Immature natural killer cell (primary cell): ENCODE data around the gene PSMB10. TPM values are rescaled to one million over a fixed set of nuclear protein-coding genes. Genes with fewer than 3 reads are reported as not detected.

Experiments
- DNase-seq, 3 donors: peaks; one replicate each; pipeline ENCODE4 v3.0.0; 2022; ENCODE audit warnings: mixed read lengths in 1 of 3
- H3K27ac Mint-ChIP-seq, 6 donors: one replicate each; pipeline ENCODE4 v1.8.0; 2020; ENCODE audit warnings: mixed read lengths in 6 of 6, mild to moderate bottlenecking in 5 of 6, inconsistent platforms in 4 of 6, moderate library complexity in 3 of 6
- H3K27me3 Mint-ChIP-seq, 3 donors: one replicate each; pipeline ENCODE4 v1.8.0; 2020 to 2021; ENCODE audit warnings: low read depth in 3 of 3, mild to moderate bottlenecking in 3 of 3, mixed read lengths in 3 of 3, moderate library complexity in 3 of 3, inconsistent platforms in 1 of 3
- H3K36me3 Mint-ChIP-seq, 3 donors: one replicate each; pipeline ENCODE4 v1.8.0; 2020; ENCODE audit warnings: mixed read lengths in 3 of 3, inconsistent platforms in 2 of 3, mild to moderate bottlenecking in 2 of 3
- H3K4me1 Mint-ChIP-seq, 2 donors: one replicate each; pipeline ENCODE4 v1.8.0; 2020; ENCODE audit warnings: inconsistent platforms in 2 of 2, mild to moderate bottlenecking in 2 of 2, mixed read lengths in 2 of 2, moderate library complexity in 1 of 2
- H3K4me3 Mint-ChIP-seq, 5 donors: one replicate each; pipeline ENCODE4 v1.8.0; 2020; ENCODE audit warnings: mild to moderate bottlenecking in 5 of 5, mixed read lengths in 5 of 5, inconsistent platforms in 3 of 5, moderate library complexity in 3 of 5
- H3K9me3 Mint-ChIP-seq, 6 donors: one replicate each; pipeline ENCODE4 v1.8.0; 2020; ENCODE audit warnings: mild to moderate bottlenecking in 6 of 6, mixed read lengths in 6 of 6, inconsistent platforms in 4 of 6, moderate library complexity in 3 of 6
- polyA plus RNA-seq, 3 donors: library from polyadenylated mRNA; unstranded; fragments of 300-500 nt; fragmentation: Illumina TruSeq; gene quantifications; one replicate each; pipeline ENCODE4 v1.2.3, GENCODE V29; 2021

The PSMB10 gene
- polyA plus RNA-seq, 3 donors from 2014 or later = 893 to 1,468 (median 1,114) TPM

DNA sequence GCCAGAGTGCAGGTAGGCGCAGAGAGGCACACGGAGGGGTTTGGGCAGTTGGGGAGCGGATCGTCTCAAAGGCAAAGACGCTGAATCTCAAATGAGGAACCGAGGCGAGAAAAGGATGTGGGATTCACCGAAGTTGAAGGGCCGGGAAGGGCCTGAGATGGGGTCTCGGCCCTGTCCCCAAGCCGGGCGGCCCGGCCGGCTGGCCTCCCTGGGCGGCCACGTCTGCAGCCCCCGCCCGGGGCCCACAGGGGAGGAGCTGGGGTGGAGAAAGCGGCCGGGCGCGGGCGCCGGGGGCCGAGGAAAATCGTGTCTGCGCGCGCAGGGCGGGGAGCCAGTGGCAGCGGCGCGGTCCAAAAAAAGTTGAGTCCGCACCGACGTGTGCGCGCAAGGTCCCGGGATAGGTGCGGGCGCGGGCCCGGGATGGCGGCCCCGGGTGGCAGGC is 31.3 kb upstream of the PSMB10 start:
- peaks cover 24 to 25% of the 10 kb centered on the region in 2 donors for H3K4me1 Mint-ChIP-seq
- H3K9me3 Mint-ChIP-seq = no peaks in the 10 kb centered on the region
- H3K36me3 Mint-ChIP-seq = peaks cover 0 to under 1% (median 0%) of the 10 kb centered on the region in 3 donors
- H3K27me3 Mint-ChIP-seq = peaks cover 2 to 9% (median 5%) of the 10 kb centered on the region in 3 donors
- peak overlapping the region; percentile 89 to 96 (median 96) for H3K4me3 Mint-ChIP-seq
- DNase-seq = peak in 2 of 3 donors; percentile 8 to 32
- peak overlapping the region; percentile 66 to 95 (median 90) for H3K27ac Mint-ChIP-seq

DNA sequence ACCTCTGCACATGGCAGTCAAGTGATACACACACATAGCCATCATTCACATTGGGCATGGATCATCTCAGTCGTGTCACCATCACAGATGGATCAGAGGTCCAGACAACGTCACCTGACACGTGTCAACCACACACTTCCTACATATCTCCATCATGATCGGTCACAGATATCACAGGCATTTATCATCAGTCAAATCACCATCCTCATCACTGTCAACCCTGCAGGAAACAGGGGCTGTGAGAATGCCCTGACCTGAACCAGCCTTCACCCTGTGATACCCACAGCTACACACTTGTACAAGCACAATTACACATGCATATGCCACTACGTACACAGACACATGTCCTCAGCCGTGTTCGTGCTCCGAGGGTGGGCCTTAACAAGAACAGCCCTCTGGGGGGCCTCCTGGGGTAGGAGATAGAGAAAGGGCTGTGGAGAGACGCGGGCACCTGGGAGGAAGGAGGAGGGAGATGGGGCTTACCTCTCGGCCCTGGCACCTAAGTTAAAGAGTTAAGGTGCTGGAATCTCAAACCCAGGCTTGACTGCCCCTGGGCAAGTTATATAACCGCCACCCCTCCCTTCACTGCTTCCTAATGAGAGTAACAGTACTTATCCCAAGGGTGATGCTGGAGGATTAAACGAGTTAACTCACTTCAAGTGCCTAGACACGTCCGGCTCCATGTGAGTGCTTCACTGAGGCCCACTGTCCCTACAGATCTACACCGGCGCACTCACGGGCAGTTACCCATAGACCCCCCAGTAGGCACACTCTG is 30.7 kb upstream of the PSMB10 start:
- Mint-ChIP-seq H3K36me3 (peaks cover 0 to 4% (median 0%) of the 10 kb centered on the region in 3 donors), H3K27ac (peak overlapping the region; percentile 66 to 95 (median 90)), H3K4me1 (peaks cover 24 to 25% of the 10 kb centered on the region in 2 donors), H3K9me3 (no peaks in the 10 kb centered on the region), H3K4me3 (peak overlapping the region; percentile 89 to 96 (median 96)), H3K27me3 (peaks cover 2 to 9% (median 5%) of the 10 kb centered on the region in 3 donors)
- peak; percentile 25 to 41 (median 36) for DNase-seq

DNA sequence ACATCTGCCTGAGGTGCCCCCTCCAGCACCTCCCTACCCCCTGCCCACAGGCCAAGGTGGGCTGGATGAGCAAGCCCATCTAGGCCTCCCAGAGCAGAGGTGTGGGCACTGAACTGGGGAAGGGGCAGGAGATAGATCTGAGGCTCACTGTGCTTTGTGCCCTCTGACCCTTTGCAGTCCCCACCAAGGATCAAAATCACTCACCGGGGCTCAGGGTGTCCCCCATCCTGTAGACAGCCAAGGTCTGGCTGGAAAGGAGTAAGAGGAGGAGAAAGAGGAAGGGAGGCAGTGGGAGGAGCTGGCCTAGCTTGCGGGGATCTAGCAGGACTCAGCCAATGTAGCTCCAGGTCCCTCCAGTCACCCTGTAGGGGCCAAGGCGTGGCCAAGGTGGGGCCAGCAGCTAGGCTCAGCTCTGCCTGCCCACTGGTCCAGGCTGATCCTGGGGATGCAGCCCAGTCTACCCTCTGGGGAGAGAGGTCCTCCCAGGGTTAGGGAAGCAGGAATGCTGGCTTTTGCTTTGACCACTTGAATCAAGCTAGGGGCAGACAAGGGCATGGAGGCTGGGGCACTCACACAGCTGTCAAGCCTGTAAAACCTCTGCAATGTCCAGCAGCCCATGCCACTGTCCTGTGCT is 30.0 kb upstream of the PSMB10 start:
- Mint-ChIP-seq H3K4me3 (peak overlapping the region; percentile 89 to 96 (median 96)), H3K4me1 (peaks cover 24 to 25% of the 10 kb centered on the region in 2 donors), H3K27ac (peak overlapping the region in 5 of 6 donors; percentile 63 to 95 (median 88)), H3K27me3 (peaks cover 2 to 9% (median 5%) of the 10 kb centered on the region in 3 donors), H3K9me3 (no peaks in the 10 kb centered on the region), H3K36me3 (peaks cover 0 to 4% (median 0%) of the 10 kb centered on the region in 3 donors)
- DNase-seq = no peak

DNA sequence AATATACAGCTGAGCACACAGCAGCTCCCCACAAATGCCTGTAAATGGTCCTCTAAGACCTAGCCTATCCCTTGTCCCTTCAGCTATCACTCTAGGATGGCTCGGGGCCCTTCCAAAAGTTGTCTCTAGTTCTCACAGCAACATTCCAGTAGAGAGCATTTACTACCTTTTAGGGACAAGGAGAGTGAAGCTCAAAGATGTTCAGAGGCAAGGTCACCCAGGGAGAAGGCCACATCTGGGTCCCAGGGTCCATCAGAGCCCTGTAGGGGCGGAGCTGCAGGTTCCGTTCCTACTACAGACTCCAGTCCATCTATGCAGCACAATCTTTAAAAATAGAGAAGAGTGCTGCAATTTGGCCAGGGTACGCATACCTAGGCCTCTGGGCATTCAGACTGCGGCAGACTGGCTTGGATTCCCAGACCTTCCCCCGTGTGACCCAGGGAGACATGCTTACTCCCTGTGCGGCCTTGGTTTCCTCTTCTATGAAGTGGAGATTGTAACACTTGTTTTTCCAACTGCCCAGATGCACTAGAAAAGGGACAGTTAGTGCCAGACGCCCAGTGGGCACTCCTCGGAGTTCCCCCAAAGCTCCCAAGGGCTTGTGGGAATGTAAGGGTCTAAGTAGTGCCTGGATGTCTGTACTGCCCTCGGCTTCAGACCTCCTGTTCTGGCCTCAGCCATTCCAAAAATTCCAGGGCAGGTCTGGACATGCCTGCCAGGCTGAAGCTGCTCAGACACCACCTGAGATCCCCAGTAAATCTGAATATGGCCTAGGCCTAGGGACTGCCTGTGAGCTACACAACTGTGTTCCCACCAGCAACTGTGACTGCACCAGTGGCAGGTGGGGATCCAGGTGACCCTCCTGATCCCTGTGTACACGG is 29.3 kb upstream of the PSMB10 start:
- Mint-ChIP-seq H3K4me1 (peaks cover 24 to 25% of the 10 kb centered on the region in 2 donors), H3K27ac (no peak overlapping the region), H3K27me3 (peaks cover 2 to 9% (median 5%) of the 10 kb centered on the region in 3 donors), H3K9me3 (no peaks in the 10 kb centered on the region), H3K36me3 (peaks cover 0 to 4% (median 3%) of the 10 kb centered on the region in 3 donors), H3K4me3 (no peak overlapping the region)
- no peak for DNase-seq

DNA sequence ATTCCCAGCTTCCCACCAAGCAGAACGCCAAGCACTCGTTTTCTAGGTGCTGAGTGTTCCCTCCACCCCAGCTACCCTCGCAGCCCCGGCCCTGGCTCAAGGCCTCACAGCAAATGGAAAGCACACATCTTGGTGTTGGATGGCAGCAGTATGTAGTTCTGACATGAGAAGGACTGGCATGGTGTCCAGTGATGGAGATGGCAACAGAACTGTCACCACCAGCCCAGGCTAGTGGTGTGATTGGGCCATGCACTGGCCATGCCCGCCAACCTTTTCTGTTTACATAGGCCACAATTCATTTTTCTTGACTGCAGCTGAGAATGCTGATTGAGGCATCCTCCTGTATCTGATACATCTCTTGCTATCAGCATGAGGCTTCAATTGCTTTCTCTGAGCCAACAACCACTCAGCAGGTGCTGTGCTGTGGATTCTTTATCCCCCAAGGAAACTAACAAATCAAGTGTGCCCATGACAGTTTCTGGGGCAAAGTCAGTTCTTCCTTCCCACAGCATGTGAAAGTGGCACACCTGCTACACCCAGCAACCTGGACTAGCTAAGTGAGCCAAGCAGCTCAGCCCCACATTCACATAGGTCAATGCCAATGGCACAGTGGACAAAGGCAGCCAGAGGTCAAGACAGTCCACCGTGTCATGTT is 28.0 kb upstream of the PSMB10 start:
- H3K36me3 Mint-ChIP-seq = peaks cover 0 to 8% (median 4%) of the 10 kb centered on the region in 3 donors
- peaks cover 2 to 9% (median 3%) of the 10 kb centered on the region in 3 donors for H3K27me3 Mint-ChIP-seq
- H3K4me1 Mint-ChIP-seq = peaks cover 22 to 24% of the 10 kb centered on the region in 2 donors
- H3K4me3 Mint-ChIP-seq = no peak overlapping the region
- no peak for DNase-seq
- H3K27ac Mint-ChIP-seq = peak overlapping the region in 2 of 6 donors; percentile 17 to 40
- H3K9me3 Mint-ChIP-seq = no peaks in the 10 kb centered on the region

DNA sequence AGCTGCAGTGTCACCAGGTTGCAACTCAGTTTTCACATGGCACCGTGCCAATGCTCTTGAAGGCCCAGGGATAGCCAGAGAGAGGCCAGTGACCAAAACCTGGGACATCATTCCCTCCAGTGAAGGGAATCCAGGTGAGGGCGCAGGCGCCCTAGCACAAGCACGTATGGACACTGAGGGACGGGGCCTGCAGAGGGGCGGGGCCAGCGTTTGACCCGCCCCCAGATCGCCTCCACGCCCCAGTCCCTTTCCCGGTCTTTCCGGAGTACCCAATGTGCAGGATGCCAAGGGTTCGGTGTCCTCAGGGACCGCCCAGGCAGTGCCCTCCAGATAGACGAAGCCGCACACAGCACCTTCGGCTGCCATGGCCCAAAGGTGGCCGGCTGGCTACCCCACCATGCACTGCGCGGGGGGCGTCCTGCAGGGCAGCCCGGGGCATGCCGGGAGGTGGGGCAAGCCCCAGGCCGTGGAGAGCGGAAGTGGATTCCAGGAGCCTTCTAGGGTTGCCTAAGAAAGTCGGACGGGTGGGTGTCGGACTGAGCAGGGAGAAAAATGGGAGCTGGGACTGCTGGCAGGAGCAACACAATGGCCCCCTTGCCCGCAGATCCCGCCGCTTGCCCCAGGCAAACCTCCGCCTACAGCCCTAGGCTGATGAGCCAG is 27.1 kb upstream of the PSMB10 start:
- Mint-ChIP-seq H3K36me3 (peaks cover 0 to 8% (median 4%) of the 10 kb centered on the region in 3 donors), H3K4me1 (peaks cover 15 to 19% of the 10 kb centered on the region in 2 donors), H3K9me3 (no peaks in the 10 kb centered on the region), H3K4me3 (no peak overlapping the region), H3K27me3 (peaks cover 2 to 8% (median 3%) of the 10 kb centered on the region in 3 donors), H3K27ac (no peak overlapping the region)
- no peak for DNase-seq

DNA sequence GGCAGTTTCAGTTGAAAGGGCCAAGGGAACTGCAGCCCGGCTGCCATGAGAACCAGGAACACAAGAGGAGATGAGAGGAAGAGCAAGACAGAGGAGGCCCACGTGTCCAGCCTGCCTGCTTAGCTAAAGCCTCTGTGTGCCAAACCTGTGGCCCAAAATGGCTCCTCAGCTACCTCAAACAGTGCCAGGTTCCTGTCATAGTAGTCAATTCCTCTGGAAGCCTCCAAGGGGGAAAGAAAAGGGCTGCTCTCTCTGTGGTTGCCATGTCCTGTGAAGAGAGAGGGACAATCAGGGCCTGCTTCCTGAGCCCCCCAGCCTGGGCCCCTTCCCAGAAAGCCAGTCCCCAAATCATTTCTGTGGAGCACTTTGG is 26.6 kb upstream of the PSMB10 start:
- Mint-ChIP-seq H3K27ac (peak overlapping the region in 1 of 6 donors; percentile 82), H3K36me3 (peaks cover 0 to 11% (median 4%) of the 10 kb centered on the region in 3 donors), H3K9me3 (no peaks in the 10 kb centered on the region), H3K4me1 (peaks cover 15 to 17% of the 10 kb centered on the region in 2 donors), H3K27me3 (peaks cover 2 to 5% (median 3%) of the 10 kb centered on the region in 3 donors), H3K4me3 (no peak overlapping the region)
- DNase-seq = no peak

DNA sequence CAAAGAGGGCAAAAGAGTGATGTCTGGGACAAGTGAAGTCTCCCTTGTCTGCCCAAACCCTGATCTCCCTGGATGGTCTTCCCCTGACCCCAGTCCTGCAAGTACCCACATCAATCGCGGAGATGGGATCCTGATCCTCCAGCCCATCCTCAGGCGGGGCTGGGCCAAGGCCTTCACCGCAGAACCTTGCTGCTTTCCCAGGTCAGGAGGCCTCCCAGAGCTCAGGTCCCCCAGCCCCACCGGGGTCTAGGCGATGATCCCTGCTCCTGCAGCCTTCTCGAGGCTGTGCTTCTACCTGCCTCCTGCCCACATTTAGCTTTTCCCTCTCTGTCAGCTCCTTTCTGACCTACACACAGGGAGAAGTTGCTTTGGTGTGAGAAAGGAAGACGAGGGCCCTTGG is 25.5 kb upstream of the PSMB10 start:
- peaks cover 0 to 13% (median 4%) of the 10 kb centered on the region in 3 donors for H3K36me3 Mint-ChIP-seq
- no peaks in the 10 kb centered on the region for H3K9me3 Mint-ChIP-seq
- no peak for DNase-seq
- H3K27me3 Mint-ChIP-seq = peaks cover 0 to under 1% (median 0%) of the 10 kb centered on the region in 3 donors
- H3K4me3 Mint-ChIP-seq = no peak overlapping the region
- H3K27ac Mint-ChIP-seq = no peak overlapping the region
- H3K4me1 Mint-ChIP-seq = peaks cover 6 to 10% of the 10 kb centered on the region in 2 donors

DNA sequence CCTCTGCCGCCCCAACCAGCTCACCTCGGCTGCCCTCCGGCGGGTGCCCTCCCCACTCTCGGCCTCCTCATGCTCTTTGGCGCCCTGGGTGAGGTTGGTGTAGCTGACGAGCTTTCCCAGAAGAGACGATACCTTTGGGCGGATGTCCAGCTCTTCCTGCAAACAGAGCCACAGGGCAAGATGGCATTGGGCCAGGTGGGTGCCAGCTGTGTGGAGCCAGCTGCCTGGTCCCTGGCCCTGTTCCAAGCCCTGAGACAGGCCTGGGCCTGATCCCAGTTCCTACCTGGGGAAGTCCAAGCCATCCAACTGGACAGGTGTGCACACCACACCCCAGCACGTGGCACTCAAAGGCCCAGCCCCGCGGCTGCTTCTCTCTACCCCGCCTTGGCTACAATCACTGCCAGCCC is 24.9 kb upstream of the PSMB10 start:
- H3K4me3 Mint-ChIP-seq = no peak overlapping the region
- peaks cover 0 to 13% (median 4%) of the 10 kb centered on the region in 3 donors for H3K36me3 Mint-ChIP-seq
- H3K27me3 Mint-ChIP-seq = no peaks in the 10 kb centered on the region
- no peak for DNase-seq
- no peak overlapping the region for H3K27ac Mint-ChIP-seq
- H3K4me1 Mint-ChIP-seq = peaks cover under 1 to 4% of the 10 kb centered on the region in 2 donors
- H3K9me3 Mint-ChIP-seq = no peaks in the 10 kb centered on the region

DNA sequence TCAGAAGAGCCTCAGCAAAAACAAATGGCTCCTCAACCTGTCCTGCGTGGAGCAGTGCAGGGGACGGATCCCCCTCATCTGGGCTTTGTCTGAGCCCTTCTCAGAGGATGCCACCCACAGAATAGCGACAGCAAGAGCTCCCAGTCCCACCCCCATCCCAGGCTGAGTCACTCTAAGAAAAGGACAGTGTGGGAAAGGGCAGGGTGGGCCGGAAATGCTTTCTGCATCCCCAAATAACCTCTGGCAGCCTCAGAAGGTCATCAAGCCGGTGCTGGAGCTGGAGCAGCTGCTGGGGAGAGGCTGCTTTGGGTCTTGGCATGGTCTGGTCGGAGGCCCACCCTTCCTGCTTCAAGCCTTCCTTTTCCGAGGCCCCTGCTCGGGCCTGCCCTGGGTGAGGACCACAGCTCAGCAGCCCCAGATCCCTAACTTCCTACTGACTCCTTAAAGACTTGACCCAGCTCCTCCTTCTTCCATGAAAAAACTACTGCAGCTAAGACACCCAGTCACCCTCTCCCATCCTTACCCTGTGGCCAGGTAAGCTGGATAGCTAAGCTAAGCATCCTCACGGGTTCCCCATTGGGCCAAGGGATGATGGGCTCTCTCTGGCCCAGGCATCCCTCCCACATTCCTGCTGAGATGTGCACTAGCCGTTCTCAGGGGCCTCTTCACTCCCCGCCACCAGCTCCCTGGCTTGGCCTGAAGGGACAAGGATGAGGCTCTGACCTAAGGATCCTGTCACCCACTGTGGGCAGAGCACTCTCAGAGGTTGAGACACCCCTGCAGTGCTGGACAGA is 23.1 kb upstream of the PSMB10 start:
- Mint-ChIP-seq H3K27ac (no peak overlapping the region), H3K27me3 (no peaks in the 10 kb centered on the region), H3K36me3 (peaks cover 0 to 13% (median 4%) of the 10 kb centered on the region in 3 donors), H3K9me3 (no peaks in the 10 kb centered on the region), H3K4me1 (no peaks in the 10 kb centered on the region), H3K4me3 (no peak overlapping the region)
- DNase-seq = no peak

DNA sequence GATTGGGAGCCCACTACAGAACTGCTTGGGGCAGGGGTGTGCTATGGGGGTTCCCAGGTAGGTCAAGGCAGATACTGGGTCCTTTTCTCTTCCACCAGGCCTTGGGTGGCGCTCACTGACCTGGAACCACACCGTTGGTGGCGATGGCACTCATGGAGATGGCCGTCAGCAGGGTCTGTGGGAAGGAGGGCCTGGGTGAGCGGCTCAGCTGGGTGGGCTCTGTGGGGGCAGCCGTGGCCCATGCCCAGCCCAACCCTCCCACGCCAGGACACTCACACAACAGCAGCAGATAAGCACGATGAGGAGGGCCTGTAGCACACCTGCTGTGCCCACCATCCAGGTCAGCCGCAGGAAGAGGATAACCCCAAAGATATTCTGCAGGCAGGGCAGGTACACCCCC is 21.0 kb upstream of the PSMB10 start:
- H3K27ac Mint-ChIP-seq = no peak overlapping the region

More for the DNA sequence above, 21.0 kb upstream of the PSMB10 start:
- Mint-ChIP-seq H3K4me1 (no peaks in the 10 kb centered on the region), H3K36me3 (peaks cover 0 to 13% (median under 1%) of the 10 kb centered on the region in 3 donors), H3K27me3 (no peaks in the 10 kb centered on the region), H3K9me3 (no peaks in the 10 kb centered on the region), H3K4me3 (no peak overlapping the region)
- no peak for DNase-seq
